H1 (cell line): ENCODE data around the gene AMN1. TPM values are rescaled to one million over a fixed set of nuclear protein-coding genes. Genes with fewer than 3 reads are reported as not detected.

Experiments
- CTCF ChIA-PET: fragments of 300-600 bp; sonication (Branson Sonifier 250); formaldehyde crosslinking; loops from one replicate; lab custom pipeline; 2021; ENCODE audit not compliant: partially characterized antibody; lab: Charles Lee
- POLR2A ChIA-PET: fragments of 300-600 bp; sonication (Branson Sonifier 250); formaldehyde crosslinking; loops from one replicate; lab custom pipeline; 2021; ENCODE audit warnings: inconsistent platforms; ENCODE audit not compliant: partially characterized antibody; lab: Charles Lee
- DNase-seq, 2 experiments: peaks; one replicate each; pipeline versions ENCODE4 v3.0.0 to v3.0.0-alpha.2; 2010 to 2022; ENCODE audit warnings: low spot score in 2 of 2, low read depth in 1 of 2, mixed read lengths in 1 of 2
- FAIRE-seq: peaks from 2 replicates; lab custom pipeline; 2011; peaks lifted over from hg19 to GRCh38; lab: Jason Lieb, UNC
- H2AFZ ChIP-seq: 2 replicates; pipeline ENCODE4 v1.8.1; 2012; ENCODE audit warnings: low read length, inconsistent platforms
- H2AK5ac ChIP-seq: 2 replicates; pipeline ENCODE4 v1.6.1; 2013; ENCODE audit warnings: low read depth, low read length
- H2BK120ac ChIP-seq: replicated peaks from 2 replicates; pipeline ENCODE3; 2013; ENCODE audit warnings: low read depth, low read length, inconsistent platforms
- H2BK12ac ChIP-seq: 2 replicates; pipeline ENCODE4 v1.6.1; 2013; ENCODE audit warnings: low read depth, low read length
- H2BK15ac ChIP-seq: 2 replicates; pipeline ENCODE4 v1.6.1; 2013; ENCODE audit warnings: low read length
- H2BK20ac ChIP-seq: 2 replicates; pipeline ENCODE4 v1.6.1; 2013; ENCODE audit warnings: low read length
- H2BK5ac ChIP-seq: 2 replicates; pipeline ENCODE4 v1.6.1; 2013; ENCODE audit warnings: low read depth, low read length
- H3K14ac ChIP-seq: 2 replicates; pipeline ENCODE4 v1.6.1; 2013; ENCODE audit warnings: inconsistent platforms; ENCODE audit not compliant: insufficient read length
- H3K18ac ChIP-seq: 2 replicates; pipeline ENCODE4 v1.6.1; 2013; ENCODE audit warnings: low read length; ENCODE audit errors: extremely low read depth
- H3K23ac ChIP-seq: 2 replicates; pipeline ENCODE4 v1.6.1; 2013; ENCODE audit warnings: inconsistent platforms; ENCODE audit not compliant: insufficient read length
- H3K23me2 ChIP-seq: 2 replicates; pipeline ENCODE4 v1.6.1; 2013; ENCODE audit warnings: low read depth, low read length
- H3K27ac ChIP-seq: 2 replicates; pipeline ENCODE4 v1.6.1; 2011; ENCODE audit warnings: low read depth, low read length, inconsistent platforms
- H3K27me3 ChIP-seq, 4 experiments: replicated peaks in 1 of 4; 1 replicate in 1 of 4; 2 replicates in 3 of 4; pipeline versions ENCODE4 v1.6.1 to v1.8.1; 2011 to 2013; ENCODE audit warnings: low read length in 3 of 4, mild to moderate bottlenecking in 3 of 4, inconsistent platforms in 2 of 4, mixed read lengths in 2 of 4, moderate library complexity in 1 of 4; ENCODE audit not compliant: control insufficient read depth in 3 of 4, insufficient read depth in 3 of 4; ENCODE audit errors: extremely low read depth in 1 of 4
- H3K36me3 ChIP-seq, 4 experiments: 2 replicates each; pipeline versions ENCODE4 v1.6.1 to v1.8.1; 2011 to 2013; ENCODE audit warnings: mild to moderate bottlenecking in 4 of 4, low read length in 3 of 4, moderate library complexity in 2 of 4, control low read depth in 1 of 4, inconsistent platforms in 1 of 4; ENCODE audit not compliant: insufficient read depth in 4 of 4, control insufficient read depth in 2 of 4
- H3K4ac ChIP-seq: replicated peaks from 2 replicates; pipeline ENCODE3; 2013; ENCODE audit warnings: low read length, low read depth, mixed read lengths, inconsistent platforms; ENCODE audit not compliant: insufficient read length
- H3K4me1 ChIP-seq, 4 experiments: replicated peaks in 1 of 4; 1 replicate in 1 of 4; 2 replicates in 3 of 4; pipeline versions ENCODE4 v1.6.1 to v1.8.1; 2011 to 2013; ENCODE audit warnings: low read length in 3 of 4, inconsistent platforms in 2 of 4, mixed read lengths in 1 of 4; ENCODE audit not compliant: insufficient read depth in 4 of 4, control insufficient read depth in 3 of 4
- H3K4me2 ChIP-seq, 2 experiments: 2 replicates each; pipeline versions ENCODE4 v1.6.1 to v1.8.1; 2011 to 2013; ENCODE audit warnings: low read depth in 2 of 2, low read length in 2 of 2, control low read depth in 1 of 2, inconsistent platforms in 1 of 2, mild to moderate bottlenecking in 1 of 2; ENCODE audit not compliant: insufficient read depth in 1 of 2
- H3K4me3 ChIP-seq, 4 experiments: fragments of 200-600, 300-600 bp in 1 of 4; sonication (generic), shearing (Covaris generic), sonication (Bioruptor Twin) in 1 of 4; 2 replicates each; pipeline versions ENCODE4 v1.5.1 to v1.8.1; 2011 to 2016; ENCODE audit warnings: low read length in 4 of 4, low read depth in 3 of 4, control low read depth in 2 of 4, inconsistent platforms in 2 of 4, mild to moderate bottlenecking in 2 of 4, mixed read lengths in 1 of 4, moderate library complexity in 1 of 4; ENCODE audit not compliant: insufficient read depth in 2 of 4; ENCODE audit errors: extremely low read depth in 1 of 4
- H3K56ac ChIP-seq: replicated peaks from 2 replicates; pipeline ENCODE3; 2013; ENCODE audit warnings: low read depth, mild to moderate bottlenecking, mixed read lengths, low read length, inconsistent platforms; ENCODE audit not compliant: insufficient read length
- H3K79me1 ChIP-seq: 2 replicates; pipeline ENCODE4 v1.6.1; 2013; ENCODE audit warnings: low read depth, low read length, control low read depth
- H3K79me2 ChIP-seq, 2 experiments: 2 replicates each; pipeline versions ENCODE4 v1.6.1 to v1.8.1; 2012 to 2013; ENCODE audit warnings: low read length in 2 of 2, mild to moderate bottlenecking in 2 of 2, inconsistent platforms in 1 of 2; ENCODE audit not compliant: insufficient read depth in 2 of 2, control insufficient read depth in 1 of 2
- H3K9ac ChIP-seq, 4 experiments: replicated peaks in 1 of 4; 1 replicate in 1 of 4; 2 replicates in 3 of 4; pipeline versions ENCODE4 v1.6.1 to v1.8.1; 2011 to 2013; ENCODE audit warnings: low read depth in 3 of 4, low read length in 3 of 4, control low read depth in 2 of 4, mild to moderate bottlenecking in 2 of 4, moderate library complexity in 2 of 4, inconsistent platforms in 1 of 4; ENCODE audit errors: extremely low read depth in 1 of 4
- H3K9me3 ChIP-seq, 2 experiments: 2 replicates each; pipeline versions ENCODE4 v1.6.1 to v1.8.1; 2012 to 2013; ENCODE audit warnings: mild to moderate bottlenecking in 2 of 2, moderate library complexity in 2 of 2, control low read depth in 1 of 2, inconsistent platforms in 1 of 2, low read depth in 1 of 2, low read length in 1 of 2, mixed read lengths in 1 of 2; ENCODE audit not compliant: insufficient read depth in 2 of 2
- H4K20me1 ChIP-seq, 2 experiments: replicated peaks in 1 of 2; 2 replicates each; pipeline versions ENCODE3 to v1.8.1; 2011 to 2013; ENCODE audit warnings: inconsistent platforms in 2 of 2, low read length in 2 of 2, mild to moderate bottlenecking in 1 of 2; ENCODE audit not compliant: insufficient read depth in 2 of 2, control insufficient read depth in 1 of 2
- H4K5ac ChIP-seq: 2 replicates; pipeline ENCODE4 v1.6.1; 2013; ENCODE audit warnings: low read length, low read depth, mixed read lengths, inconsistent platforms; ENCODE audit not compliant: insufficient read length
- H4K8ac ChIP-seq: 2 replicates; pipeline ENCODE4 v1.8.0; 2013; ENCODE audit warnings: mild to moderate bottlenecking, moderate library complexity, low read length, inconsistent platforms; ENCODE audit not compliant: insufficient read depth; ENCODE audit errors: extremely low read depth
- H4K91ac ChIP-seq: replicated peaks from 2 replicates; pipeline ENCODE3; 2013; ENCODE audit warnings: low read length, mixed read lengths, inconsistent platforms; ENCODE audit not compliant: insufficient read length
- HDAC6 ChIP-seq: IDR thresholded peaks from one replicate; pipeline ENCODE4 v1.7.1; 2012; ENCODE audit warnings: low read depth, mild to moderate bottlenecking, inconsistent platforms, low read length, moderate library complexity
- JUN ChIP-seq: IDR thresholded peaks from 2 replicates; pipeline ENCODE4 v1.6.1; 2011; ENCODE audit warnings: low read depth, mild to moderate bottlenecking, improper control_type of control experiment, low read length
- KDM5A ChIP-seq: fragments of 200-600 bp; IDR thresholded peaks from 2 replicates; pipeline ENCODE4 v1.7.1; 2012; ENCODE audit warnings: mild to moderate bottlenecking, low read length, inconsistent platforms, mixed read lengths
- NRF1 ChIP-seq: IDR thresholded peaks from 2 replicates; pipeline ENCODE4 v1.6.1; 2011; ENCODE audit warnings: mild to moderate bottlenecking, low read depth, low read length, improper control_type of control experiment
- PHF8 ChIP-seq: fragments of 200-600 bp; sonication (generic); conservative IDR thresholded peaks from 2 replicates; pipeline ENCODE4 v1.7.1; 2012; ENCODE audit warnings: low read depth, mild to moderate bottlenecking, inconsistent platforms, low read length, moderate library complexity
- POLR2A ChIP-seq, 2 experiments: IDR thresholded peaks; 1 replicate in 1 of 2; 2 replicates in 1 of 2; pipeline ENCODE4 v1.6.1; 2011; ENCODE audit warnings: low read depth in 2 of 2, low read length in 2 of 2, mild to moderate bottlenecking in 2 of 2; ENCODE audit errors: control extremely low read depth in 1 of 2
- RAD21 ChIP-seq, 2 experiments: IDR thresholded peaks in 1 of 2; conservative IDR thresholded peaks in 1 of 2; 2 replicates each; pipeline ENCODE4 v1.6.1; 2011; ENCODE audit warnings: low read depth in 2 of 2, low read length in 2 of 2, improper control_type of control experiment in 1 of 2, inconsistent platforms in 1 of 2, mild to moderate bottlenecking in 1 of 2, moderate library complexity in 1 of 2
- SP2 ChIP-seq: IDR thresholded peaks from 2 replicates; pipeline ENCODE4 v1.6.1; 2012; ENCODE audit warnings: mild to moderate bottlenecking, low read length, inconsistent platforms
- TAF1 ChIP-seq: IDR thresholded peaks from 2 replicates; pipeline ENCODE4 v1.6.1; 2011; ENCODE audit warnings: mild to moderate bottlenecking, low read depth, low read length
- whole genome bisulfite sequencing, 2 experiments: shearing (Covaris generic) in 1 of 2; methylation state at CpG; one replicate each; pipeline versions ENCODE4 v1.1.6 to v1.1.7; 2013 to 2015; ENCODE audit warnings: low lambda C conversion rate in 2 of 2, mixed read lengths in 2 of 2, inconsistent platforms in 1 of 2, low coverage in 1 of 2, missing lambda C conversion rate in 1 of 2; ENCODE audit not compliant: insufficient replicate concordance in 2 of 2, insufficient coverage in 1 of 2, insufficient read length in 1 of 2; ENCODE audit errors: extremely low coverage in 1 of 2, missing lambda C conversion rate in 1 of 2; 5-methylcytosine and 5-hydroxymethylcytosine counted together
- polyA plus RNA-seq, 7 experiments: library from polyadenylated mRNA; depleted of rRNA in 3 of 7; stranded (reverse) in 5 of 7; unstranded in 2 of 7; fragments of >200 nt in 5 of 7; fragments of 200-250 nt in 2 of 7; gene quantifications; 1 replicate in 5 of 7; 2 replicates in 1 of 7; 4 replicates in 1 of 7; pipeline versions ENCODE4 v1.2.1 to v1.2.3, GENCODE V29; 2011 to 2013; ENCODE audit warnings: missing spikeins in 2 of 7, mixed read lengths in 2 of 7
- total RNA-seq: library from RNA; stranded (reverse); fragmentation: NEBNext Ultra II Directional; extraction: Animal tissue kit (Norgen Biotek cat#: 25700); gene quantifications from 2 replicates; pipeline ENCODE4 v1.2.1, GENCODE V29; 2021

Gene AMN1
- total and polyA plus RNA-seq, 2 of the 8 experiments (the other 6 are each of a cell fraction or from before 2014, with no cell fraction given): 7.5 to 13.8 TPM

DNA sequence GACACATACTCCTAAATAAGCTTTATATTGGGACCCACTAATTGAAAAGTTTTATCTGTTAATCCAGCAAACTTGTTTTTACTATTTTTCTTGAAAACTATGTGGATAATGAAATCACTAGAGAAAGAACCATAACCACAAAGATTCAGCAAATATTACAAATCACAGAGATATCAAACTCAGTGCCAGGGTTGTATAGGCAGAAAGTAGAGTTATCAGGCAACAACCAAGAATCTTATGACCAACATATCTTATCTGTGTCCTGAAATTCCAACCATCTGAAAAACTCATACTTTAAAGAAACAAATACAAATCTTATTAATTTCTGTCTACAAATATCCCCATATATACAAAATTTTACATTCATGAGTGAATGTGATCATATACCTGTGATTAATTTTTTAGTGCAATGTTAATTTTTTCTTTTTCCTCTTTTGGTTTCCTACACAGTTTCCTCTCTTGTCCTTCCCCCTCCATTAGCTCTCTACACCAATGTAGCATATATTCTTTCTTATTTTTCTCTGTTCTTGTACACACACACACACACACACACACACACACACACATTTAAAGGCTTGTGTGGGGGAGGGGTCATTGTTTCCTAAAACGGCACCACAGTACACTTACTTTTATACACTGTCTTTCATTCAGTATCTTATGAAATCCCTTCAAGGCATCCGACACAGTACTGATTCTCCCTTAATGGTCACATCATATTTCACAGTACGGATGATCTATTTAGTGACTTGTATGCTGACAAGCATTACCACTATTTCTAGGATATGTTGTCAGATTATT lies 18.6 kb downstream of the AMN1 start:
- Histone ChIP-seq H2BK120ac (no peak overlapping the region), H3K23ac (no peak overlapping the region), H3K4ac (no peak overlapping the region), H2AFZ (no peak overlapping the region), H4K5ac (no peak overlapping the region), H3K14ac (no peak overlapping the region), H2AK5ac (no peak overlapping the region), H3K56ac (no peak overlapping the region), H3K36me3 (peaks cover 0 to 6% (median 0%) of the 10 kb centered on the region in 4 experiments; a peak in 2 of 8 replicates), H2BK5ac (no peak overlapping the region), H3K79me1 (no peaks in the 10 kb centered on the region), H3K4me2 (no peak overlapping the region), H2BK20ac (no peak overlapping the region), H2BK12ac (no peak overlapping the region), H3K27ac (no peak overlapping the region), H3K79me2 (no peaks in the 10 kb centered on the region), H4K20me1 (no peaks in the 10 kb centered on the region), H2BK15ac (no peak overlapping the region), H3K27me3 (no peaks in the 10 kb centered on the region), H3K4me1 (no peaks in the 10 kb centered on the region), H3K18ac (no peak overlapping the region), H4K91ac (no peak overlapping the region), H3K9ac (no peak overlapping the region), H3K9me3 (0 out of 4 replicates have a peak, but pooled peaks cover 0 to 4% of the 10 kb centered on the region in 2 experiments), H3K23me2 (peaks cover 1% of the 10 kb centered on the region; the same call in 1 of the 2 replicates), H3K4me3 (no peak overlapping the region), H4K8ac (no peak overlapping the region)
- POLR2A ChIA-PET: no interaction called here
- CTCF ChIA-PET: no interaction called here
- TF ChIP-seq PHF8 (no peak), SP2 (no peak), POLR2A (IDR thresholded peaks at IDR 0.05; ENCODE audit: control extremely low read depth in 1 of 2, low read depth in 2 of 2, low read length in 2 of 2) (no peak), HDAC6 (no peak), NRF1 (no peak), TAF1 (no peak), KDM5A (no peak), JUN (no peak), RAD21 (IDR thresholded peaks at IDR 0.05 in 1 of 2, conservative IDR thresholded peaks at IDR 0.05 in 1 of 2; ENCODE audit: low read depth in 2 of 2, low read length in 2 of 2) (no peak)
- 89% methylated on average over 3 of the region's 3 CpGs; no CpG with 5 or more reads in 1 of the 2 experiments for WGBS, 2 experiments
- FAIRE-seq (no peak), DNase-seq (no peak)
